Astrocyte of the cerebellum (primary cell): Measurements from ENCODE around the gene OBP2B.

Experiments used
- DNase-seq: peaks from one replicate; pipeline ENCODE4 v3.0.0-alpha.2; 2011; ENCODE audit warnings: low read depth
- H3K4me3 ChIP-seq: 2 replicates; pipeline ENCODE4 v1.5.1; 2011; ENCODE audit warnings: mild to moderate bottlenecking, low read depth, low read length, moderate library complexity
- in situ Hi-C: cut with HindIII; loops from 2 replicates; pipeline ENCODE4 v1.10.0; 2017; ENCODE audit warnings: low sequenced_read_pairs
- TF ChIP-seq, protein P1 (sequence below): IDR thresholded peaks from 2 replicates; pipeline ENCODE4 v1.5.1; 2012; ENCODE audit warnings: low read length, low read depth, moderate library complexity, mild to moderate bottlenecking; ENCODE audit errors: missing control alignments

The OBP2B gene

DNA sequence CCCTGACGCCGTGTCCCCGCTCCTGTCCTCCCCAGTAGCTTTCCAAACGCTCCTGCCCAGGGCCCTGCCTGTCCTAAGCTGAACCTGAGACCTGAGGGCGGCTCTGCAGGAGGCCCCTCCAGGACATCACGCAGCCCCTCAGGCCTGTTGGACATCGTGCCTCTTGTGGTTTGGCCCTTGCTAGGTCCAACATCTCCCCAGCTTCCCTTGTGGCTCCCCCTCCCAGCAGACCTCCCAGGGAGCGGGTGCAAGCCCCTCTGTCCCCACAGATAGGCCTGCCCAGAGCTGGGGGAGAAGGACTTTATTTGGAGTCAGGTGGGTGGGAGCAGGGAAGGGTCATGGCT lies 4.1 kb downstream of the OBP2B start:
- TF ChIP-seq, protein P1, sequence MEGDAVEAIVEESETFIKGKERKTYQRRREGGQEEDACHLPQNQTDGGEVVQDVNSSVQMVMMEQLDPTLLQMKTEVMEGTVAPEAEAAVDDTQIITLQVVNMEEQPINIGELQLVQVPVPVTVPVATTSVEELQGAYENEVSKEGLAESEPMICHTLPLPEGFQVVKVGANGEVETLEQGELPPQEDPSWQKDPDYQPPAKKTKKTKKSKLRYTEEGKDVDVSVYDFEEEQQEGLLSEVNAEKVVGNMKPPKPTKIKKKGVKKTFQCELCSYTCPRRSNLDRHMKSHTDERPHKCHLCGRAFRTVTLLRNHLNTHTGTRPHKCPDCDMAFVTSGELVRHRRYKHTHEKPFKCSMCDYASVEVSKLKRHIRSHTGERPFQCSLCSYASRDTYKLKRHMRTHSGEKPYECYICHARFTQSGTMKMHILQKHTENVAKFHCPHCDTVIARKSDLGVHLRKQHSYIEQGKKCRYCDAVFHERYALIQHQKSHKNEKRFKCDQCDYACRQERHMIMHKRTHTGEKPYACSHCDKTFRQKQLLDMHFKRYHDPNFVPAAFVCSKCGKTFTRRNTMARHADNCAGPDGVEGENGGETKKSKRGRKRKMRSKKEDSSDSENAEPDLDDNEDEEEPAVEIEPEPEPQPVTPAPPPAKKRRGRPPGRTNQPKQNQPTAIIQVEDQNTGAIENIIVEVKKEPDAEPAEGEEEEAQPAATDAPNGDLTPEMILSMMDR = no peak
- no peak for DNase-seq
- in situ Hi-C loops = no loop called here
- H3K4me3 ChIP-seq = no peak overlapping the region

DNA sequence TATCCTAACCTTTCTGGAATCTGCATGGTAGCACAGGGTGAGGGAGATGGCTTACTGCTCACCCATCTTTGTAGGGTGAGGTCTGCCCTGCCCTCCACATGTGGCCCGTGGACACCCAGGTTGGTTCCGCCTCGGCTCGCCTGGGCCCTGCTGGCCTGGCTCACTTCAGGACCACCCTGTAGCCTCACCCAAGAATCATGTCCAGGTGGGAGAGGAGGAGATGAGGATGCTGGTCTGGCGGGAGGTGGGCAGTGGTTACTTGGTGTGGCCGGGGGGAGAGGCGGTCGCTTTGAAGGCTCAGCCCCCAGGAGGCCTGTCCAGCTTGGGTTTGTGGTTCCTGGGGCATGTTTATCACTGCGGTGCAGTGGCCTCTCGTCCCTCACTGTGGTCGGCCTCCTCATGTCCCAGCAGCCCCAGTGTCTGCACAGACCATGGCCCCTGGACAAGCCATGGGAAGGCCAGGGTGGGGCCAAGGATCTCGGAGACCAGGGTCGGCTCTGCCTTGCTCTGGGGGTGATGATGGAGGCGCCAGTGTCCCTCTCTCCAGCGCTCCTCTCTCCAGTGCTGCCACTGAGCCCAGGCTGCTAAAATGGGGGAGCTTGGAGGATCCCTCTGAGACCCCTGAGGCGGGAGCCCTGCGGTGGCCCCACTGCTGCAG lies 4.6 kb downstream of the OBP2B start:
- no peak for DNase-seq
- TF ChIP-seq, protein P1 = no peak
- in situ Hi-C loops = no loop called here
- H3K4me3 ChIP-seq = no peak overlapping the region

DNA sequence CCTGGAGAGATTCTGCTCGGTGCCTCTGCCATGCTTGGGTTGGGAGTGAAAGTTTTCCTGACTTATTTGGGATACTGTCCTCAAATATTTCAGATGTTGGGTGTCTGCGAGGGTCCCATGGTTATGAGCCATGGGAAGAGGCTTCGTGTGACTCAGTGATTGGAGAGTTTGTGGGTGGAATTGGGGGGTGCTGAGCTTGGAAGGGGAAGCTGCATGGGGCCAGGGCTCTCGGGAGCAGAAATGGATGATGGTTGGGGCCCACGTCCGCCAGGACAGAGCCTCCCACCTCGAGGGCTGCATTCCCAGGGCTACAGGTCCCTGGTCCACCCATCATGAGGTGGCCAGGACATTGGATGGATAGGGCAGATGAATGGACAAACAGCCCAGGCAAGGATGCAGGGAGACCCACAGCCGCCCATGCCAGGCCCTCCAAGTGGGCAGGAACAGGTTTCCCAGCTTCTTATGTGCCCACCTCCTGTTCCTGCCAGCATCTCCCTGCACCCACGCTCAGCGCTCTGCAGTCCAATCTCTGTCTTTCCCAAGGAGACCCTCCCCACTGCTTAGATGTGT lies 5.5 kb downstream of the OBP2B start:
- H3K4me3 ChIP-seq = no peak overlapping the region
- in situ Hi-C loops = no loop called here
- TF ChIP-seq, protein P1 = no peak
- no peak for DNase-seq

DNA sequence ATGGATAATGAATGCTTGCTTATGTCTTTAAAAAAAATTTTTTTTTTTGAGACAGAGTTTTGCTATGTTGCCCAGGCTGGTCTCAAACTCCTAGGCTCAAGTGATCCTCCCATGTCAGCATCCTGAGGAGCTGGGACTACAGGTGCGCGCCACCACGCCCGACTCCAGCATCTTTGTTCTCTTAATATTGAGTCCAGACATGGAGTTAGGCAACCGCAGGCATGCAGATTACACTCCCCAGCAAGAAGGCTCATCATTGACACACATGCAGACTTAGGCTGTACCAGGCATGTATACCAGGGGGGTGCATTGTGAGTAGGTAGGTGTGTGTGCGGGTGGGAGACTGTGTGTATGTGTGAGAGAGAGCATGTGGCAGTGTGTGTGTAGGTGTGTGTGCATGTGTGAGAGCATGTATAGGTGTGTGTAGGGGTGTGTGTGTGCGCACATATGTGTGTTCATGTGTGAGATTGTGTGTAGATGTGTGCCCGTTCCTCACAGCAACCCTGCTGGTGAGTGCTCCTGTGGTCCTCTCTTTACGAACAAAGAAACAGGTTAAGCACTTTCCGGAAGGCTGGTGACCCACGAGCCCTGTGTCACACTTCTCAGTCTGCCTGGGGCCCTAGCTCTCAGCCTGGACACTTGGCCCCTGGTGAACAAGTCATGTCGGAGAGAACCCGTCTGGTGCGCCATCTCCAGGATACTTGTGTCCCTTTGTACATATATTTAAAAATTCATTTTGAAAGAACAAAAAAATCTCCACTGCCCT lies 6.2 kb downstream of the OBP2B start:
- no peak overlapping the region for H3K4me3 ChIP-seq
- TF ChIP-seq, protein P1 = no peak
- no peak for DNase-seq
- in situ Hi-C loops = no loop called here

DNA sequence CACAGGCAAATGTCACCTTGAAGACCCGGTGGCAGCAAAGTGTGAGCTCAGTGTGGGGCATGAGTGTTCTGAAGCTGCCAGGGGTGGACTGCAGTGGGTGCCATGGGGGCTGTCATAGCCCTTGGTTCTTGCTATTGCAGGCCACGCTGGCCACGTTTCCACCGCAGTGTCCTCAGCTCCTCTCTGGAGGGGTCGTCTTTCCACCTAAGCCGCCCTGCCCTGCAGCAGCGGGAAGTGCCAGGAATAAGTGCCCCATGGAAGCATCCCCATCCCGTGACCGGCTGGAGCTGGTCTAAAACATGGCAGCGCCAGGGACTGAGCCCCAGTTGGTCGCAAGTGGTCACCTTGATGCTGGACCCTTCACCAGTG lies 6.9 kb downstream of the OBP2B start:
- no peak overlapping the region for H3K4me3 ChIP-seq
- in situ Hi-C loops = no loop called here
- TF ChIP-seq, protein P1 = no peak
- DNase-seq = no peak

DNA sequence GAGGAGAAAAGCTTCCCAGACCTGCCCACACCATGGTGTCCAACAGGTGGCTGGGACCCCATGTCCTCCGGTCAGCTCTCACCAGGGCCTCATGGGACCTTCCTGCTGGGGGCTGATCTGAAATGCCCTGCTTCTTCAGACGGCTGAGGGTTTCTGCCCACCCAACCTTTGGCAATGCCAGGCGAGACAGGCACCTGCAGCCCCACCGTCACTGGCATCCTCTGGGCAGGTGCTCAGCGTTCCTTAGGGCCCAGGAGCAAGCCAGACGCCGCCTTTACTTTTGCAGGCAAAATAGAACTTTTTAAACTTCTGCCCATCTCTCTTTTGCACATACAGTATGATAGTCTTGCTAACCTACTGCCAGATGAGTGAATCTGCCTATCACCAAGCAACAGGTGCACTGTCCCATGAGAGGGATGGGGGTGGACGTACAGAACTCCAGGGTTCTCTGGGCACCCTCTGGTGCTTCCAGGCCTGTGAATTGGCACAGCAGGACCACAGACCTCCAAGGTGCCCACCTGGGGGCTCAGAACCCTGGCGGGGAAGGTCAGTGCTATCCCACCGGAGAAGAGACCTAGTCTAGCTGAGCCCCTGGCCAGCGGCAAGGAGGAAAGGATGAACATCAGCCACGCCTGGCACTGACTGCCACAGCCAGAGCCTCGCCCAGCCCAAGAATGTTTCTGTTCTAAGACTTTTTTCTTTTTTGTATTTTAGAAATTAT lies 7.5 kb downstream of the OBP2B start:
- TF ChIP-seq, protein P1 = no peak
- DNase-seq = no peak
- in situ Hi-C loops = no loop called here
- H3K4me3 ChIP-seq = no peak overlapping the region
